ENCODE data around the gene PRRC1.
"Not testable (repeated sequence)": the region's sequence is repeated elsewhere in the genome, so short reads cannot be mapped to it uniquely, and the experiment has no call there.

Gene PRRC1

DNA sequence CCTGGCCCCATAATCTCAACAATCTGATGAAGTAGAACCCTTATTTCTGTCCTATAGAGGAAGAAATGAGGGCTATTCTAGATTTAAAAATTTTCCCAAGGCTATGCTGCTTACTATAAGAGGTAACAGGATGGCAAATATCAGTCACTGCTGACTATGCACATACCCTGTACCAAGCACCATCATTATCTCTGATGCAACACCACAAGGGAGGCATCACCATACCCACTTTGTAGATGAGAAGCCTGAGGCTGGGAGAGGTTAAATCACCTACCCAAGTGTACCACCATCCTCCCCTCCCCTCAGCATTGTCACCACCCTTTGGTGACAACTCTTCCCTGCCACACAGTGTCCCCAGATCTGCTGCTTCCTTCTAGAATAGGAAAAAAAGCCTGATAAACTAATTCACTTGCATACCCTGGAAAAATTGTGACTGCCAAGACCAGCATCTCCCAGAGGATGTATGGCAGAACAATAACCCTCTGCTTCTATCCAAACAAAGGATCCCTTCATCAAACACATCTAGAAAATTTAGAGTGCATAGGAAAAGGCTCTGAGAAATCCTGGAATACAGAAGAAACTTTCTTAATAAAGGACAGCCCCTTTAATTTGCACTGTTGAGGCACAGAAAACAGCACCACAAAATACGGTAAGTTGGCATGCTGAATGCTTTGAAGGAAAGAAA lies 48.3 kb downstream of the PRRC1 start:
- POLR2A ChIA-PET (ENCODE audit: low non-redundant PET): no interaction called here
- no peak for TF ChIP-seq CTCF (conservative IDR thresholded peaks at IDR 0.05; ENCODE audit: low read depth)
- H3K27ac ChIP-seq: no peak overlapping the region
- no peak for DNase-seq (ENCODE audit: low spot score)
- CTCF ChIA-PET: no interaction called here

DNA sequence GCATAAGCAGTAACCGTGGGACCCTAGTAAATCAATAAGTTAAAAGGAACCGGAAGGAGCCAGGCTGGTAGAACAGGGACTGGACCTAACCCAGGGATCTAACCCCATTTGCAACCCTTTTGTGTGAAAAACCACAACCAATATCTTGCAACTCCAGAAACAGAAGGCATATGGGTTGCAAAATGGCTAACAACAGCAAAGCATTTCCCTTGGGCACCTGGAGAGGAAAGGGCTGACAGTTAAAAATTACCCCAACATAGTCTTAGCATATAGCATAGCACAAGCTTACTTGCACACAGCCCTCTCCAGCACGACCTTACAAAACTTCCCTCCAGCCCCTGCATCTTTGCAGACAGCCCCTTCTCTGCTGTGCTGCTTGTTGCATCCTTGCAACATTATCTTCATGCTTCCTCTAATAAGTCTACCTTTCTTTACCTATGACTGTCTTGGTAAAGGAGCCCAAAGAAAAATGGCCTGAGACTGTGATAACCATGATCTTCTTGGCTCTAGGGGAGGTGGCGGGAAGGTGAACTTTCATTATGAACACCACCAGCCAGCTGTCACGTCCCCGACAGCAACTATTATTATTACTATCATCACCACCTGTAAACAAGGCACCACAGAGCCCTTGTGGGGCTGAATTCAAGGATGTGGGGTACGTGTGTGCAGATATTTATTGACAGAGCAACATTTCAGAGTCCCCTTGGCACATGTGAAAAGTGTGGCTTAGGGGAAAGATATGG lies 49.8 kb downstream of the PRRC1 start:
- no peak for DNase-seq (ENCODE audit: low spot score)
- POLR2A ChIA-PET (ENCODE audit: low non-redundant PET): no interaction called here
- TF ChIP-seq CTCF (conservative IDR thresholded peaks at IDR 0.05; ENCODE audit: low read depth): no peak
- H3K27ac ChIP-seq: no peak overlapping the region
- CTCF ChIA-PET: interaction anchor here (0.6 kb wide), 1 partner anchor 754 kb away, joined by 4 read pairs; no protein-coding TSS in a partner anchor

DNA sequence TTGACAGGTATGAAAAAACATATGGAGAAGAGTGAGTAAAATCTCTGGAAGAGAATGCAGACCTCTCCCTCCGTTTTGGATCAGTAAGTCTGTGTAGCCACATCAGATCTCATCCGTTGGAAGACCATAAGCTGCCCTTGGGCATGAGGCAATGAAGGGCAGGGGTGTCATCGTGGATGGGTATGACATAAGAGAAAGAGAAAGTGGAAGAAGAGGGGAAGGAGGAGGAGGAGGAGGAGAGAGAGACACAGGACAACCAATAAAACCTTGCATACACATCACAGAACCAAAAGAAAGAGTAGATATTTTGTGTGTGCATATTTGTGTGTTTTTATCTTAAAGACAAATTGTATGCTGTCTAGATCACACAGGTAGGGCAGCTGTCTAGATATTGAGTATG lies 50.7 kb downstream of the PRRC1 start:
- no peak for DNase-seq (ENCODE audit: low spot score)
- ChIA-PET CTCF (interaction anchor here (0.6 kb wide), 1 partner anchor 753 kb away, joined by 4 read pairs; no protein-coding TSS in a partner anchor), POLR2A (ENCODE audit: low non-redundant PET) (no interaction called here)
- no peak overlapping the region for H3K27ac ChIP-seq
- no peak for TF ChIP-seq CTCF (conservative IDR thresholded peaks at IDR 0.05; ENCODE audit: low read depth)

DNA sequence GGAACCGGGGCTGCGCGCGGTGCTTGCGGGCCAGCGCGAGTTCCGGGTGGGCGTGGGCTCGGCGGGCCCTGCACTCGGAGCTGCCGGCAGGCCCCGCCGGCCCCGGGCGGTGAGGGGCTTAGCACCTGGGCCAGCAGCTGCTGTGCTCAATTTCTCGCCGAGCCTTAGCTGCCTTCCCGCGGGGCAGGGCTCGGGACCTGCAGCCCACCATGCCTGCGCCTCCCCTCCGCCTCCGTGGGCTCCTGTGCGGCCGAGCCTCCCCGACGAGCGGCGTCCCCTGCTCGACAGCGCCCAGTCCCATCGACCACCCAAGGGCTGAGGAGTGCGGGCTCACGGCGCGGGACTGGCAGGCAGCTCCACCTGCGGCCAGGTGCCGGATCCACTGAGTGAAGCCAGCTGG lies 52.0 kb downstream of the PRRC1 start:
- DNase-seq (ENCODE audit: low spot score); CTCF ChIA-PET; POLR2A ChIA-PET (ENCODE audit: low non-redundant PET); H3K27ac ChIP-seq: not testable (repeated sequence)

- ChIA-PET CTCF (interaction anchor here (0.5 to 0.6 kb wide), 3 partner anchors 305 to 511 kb away, joined by 3 to 4 read pairs (median 3); no protein-coding TSS in a partner anchor), POLR2A (ENCODE audit: low non-redundant PET) (no interaction called here)
These were observed 54.1 kb downstream of the PRRC1 start for GRCh38 chr5:127571314-127572131.

DNA sequence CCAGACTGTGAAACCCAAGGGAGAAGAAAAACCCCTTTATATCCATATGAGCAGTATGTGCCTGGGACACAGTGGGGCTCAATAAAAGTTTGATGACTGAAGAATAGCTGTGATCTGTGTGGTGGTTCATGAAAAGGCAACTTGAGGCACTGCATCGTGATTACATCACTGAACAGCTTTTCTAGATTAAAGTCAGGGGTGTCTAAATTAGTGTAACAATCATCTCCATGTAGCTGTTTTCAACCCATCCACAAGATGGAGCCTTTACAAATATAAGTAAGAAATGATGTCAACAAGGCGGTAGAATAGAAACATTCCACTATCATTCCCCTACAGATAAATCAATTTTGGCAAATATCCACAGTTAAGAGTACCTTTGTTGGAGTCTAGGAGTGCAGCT lies 55.5 kb downstream of the PRRC1 start:
- no peak for TF ChIP-seq CTCF (conservative IDR thresholded peaks at IDR 0.05; ENCODE audit: low read depth)
- DNase-seq (ENCODE audit: low spot score): no peak
- no peak overlapping the region for H3K27ac ChIP-seq
- CTCF ChIA-PET: interaction anchor here (0.8 kb wide), 1 partner anchor 9 kb away, joined by 4 read pairs; no protein-coding TSS in a partner anchor
- POLR2A ChIA-PET (ENCODE audit: low non-redundant PET): no interaction called here

More at GRCh38 chr5:127571314-127572131, 54.1 kb downstream of the PRRC1 start:
- TF ChIP-seq CTCF (conservative IDR thresholded peaks at IDR 0.05; ENCODE audit: low read depth): no peak
- no peak overlapping the region for H3K27ac ChIP-seq
- DNase-seq (ENCODE audit: low spot score): no peak

Data from RWPE1 (cell line).